Gastroesophageal sphincter (tissue), 3 donors: ENCODE results near the gene GUCY1A1.

Source experiments
- CTCF ChIP-seq, 4 experiments: fragments of 200-600 bp in 2 of 4; fragments of 450-650 bp in 2 of 4; sonication (generic) in 1 of 4; IDR thresholded peaks; one replicate each; pipeline ENCODE4 v1.5.1; 2017 to 2019; ENCODE audit warnings: antibody characterized with exemption in 4 of 4, mild to moderate bottlenecking in 2 of 4, moderate library complexity in 2 of 4
- EP300 ChIP-seq: sonication (generic); formaldehyde crosslinking; IDR thresholded peaks from one replicate; pipeline ENCODE4 v1.6.1; 2017; ENCODE audit warnings: antibody characterized with exemption, mild to moderate bottlenecking
- POLR2A ChIP-seq, 2 donors: fragments of 450-650 bp; IDR thresholded peaks; one replicate each; pipeline ENCODE4 v1.6.1; 2017; ENCODE audit warnings: antibody characterized with exemption in 2 of 2, mild to moderate bottlenecking in 2 of 2, moderate library complexity in 1 of 2
- POLR2AphosphoS5 ChIP-seq: sonication (generic); formaldehyde crosslinking; IDR thresholded peaks from one replicate; pipeline ENCODE4 v1.6.1; 2017; ENCODE audit warnings: antibody characterized with exemption

GRCh38 chr4:155675709-155676429 lies 9.2 kb downstream of the GUCY1A1 start:
- TF ChIP-seq POLR2A (IDR thresholded peaks at IDR 0.05) (no peak), CTCF (IDR thresholded peaks at IDR 0.05) (no peak), POLR2AphosphoS5 (no peak), EP300 (no peak)
